Upper lobe of left lung (tissue), 6 donors: Measurements from ENCODE around the gene IFNGR1. TPM values are rescaled to one million over a fixed set of nuclear protein-coding genes. Genes with fewer than 3 reads are reported as not detected.
A peak's percentile ranks its signal among the peaks of the same experiment; 100 is the strongest.

ENCODE experiments used
- ATAC-seq, 2 donors: fragments of 200-7000 bp; cut with Tn5 transposase; one replicate each; pipeline ENCODE4 v1.9.1; 2022; ENCODE audit warnings: mild to moderate bottlenecking in 2 of 2, moderate library complexity in 2 of 2; ENCODE audit not compliant: low FRiP score in 2 of 2
- DNase-seq, 2 donors: peaks; one replicate each; pipeline ENCODE4 v3.0.0-alpha.2; 2019 to 2020
- H3K27ac ChIP-seq, 4 donors: fragments of 200-600 bp; sonication (generic); one replicate each; pipeline ENCODE4 v1.5.1; 2016 to 2019
- H3K27me3 ChIP-seq, 4 donors: fragments of 200-600 bp; sonication (generic); one replicate each; pipeline ENCODE4 v1.5.1; 2017 to 2019
- H3K36me3 ChIP-seq, 4 donors: fragments of 200-600 bp; sonication (generic); one replicate each; pipeline ENCODE4 v1.5.1; 2016 to 2019
- H3K4me1 ChIP-seq, 4 donors: fragments of 200-600 bp; sonication (generic); one replicate each; pipeline ENCODE4 v1.5.1; 2018 to 2019
- H3K4me3 ChIP-seq, 4 donors: fragments of 200-600 bp; sonication (generic); one replicate each; pipeline ENCODE4 v1.5.1; 2017 to 2019; ENCODE audit warnings: mild to moderate bottlenecking in 2 of 4, moderate library complexity in 1 of 4
- H3K9me3 ChIP-seq, 4 donors: fragments of 200-600 bp; sonication (generic); one replicate each; pipeline ENCODE4 v1.5.1; 2018 to 2019
- EP300 ChIP-seq, 4 donors: sonication (generic); formaldehyde crosslinking; IDR thresholded peaks; one replicate each; pipeline ENCODE4 v1.5.1; 2017; ENCODE audit warnings: antibody characterized with exemption in 4 of 4, control low read depth in 2 of 4
- POLR2A ChIP-seq, 4 donors: fragments of 450-650 bp; IDR thresholded peaks; one replicate each; pipeline ENCODE4 v1.5.1; 2016 to 2017; ENCODE audit warnings: antibody characterized with exemption in 4 of 4, mild to moderate bottlenecking in 2 of 4
- POLR2AphosphoS5 ChIP-seq, 2 donors: sonication (generic); formaldehyde crosslinking; IDR thresholded peaks; one replicate each; pipeline ENCODE4 v1.5.1; 2017; ENCODE audit warnings: antibody characterized with exemption in 2 of 2
- WGBS, 2 donors: methylation state at CpG; one replicate each; pipeline ENCODE4 v1.1.5; 2017 to 2018; 5-methylcytosine and 5-hydroxymethylcytosine counted together
- total RNA-seq, 6 donors: library from RNA; depleted of rRNA in 4 of 6; stranded (reverse); fragments of >200 nt in 4 of 6; gene quantifications; one replicate each; pipeline versions ENCODE4 v1.1.0 to v1.2.1, GENCODE V29; 2016 to 2021
- TF ChIP-seq, protein P1 (sequence below), 6 experiments: fragments of 450-650 bp in 4 of 6; fragments of 200-600 bp in 2 of 6; sonication (generic) in 2 of 6; IDR thresholded peaks; one replicate each; pipeline ENCODE4 v1.5.1; 2016 to 2019; ENCODE audit warnings: antibody characterized with exemption in 6 of 6
- donor health status: DM: no; HTN: no; CAD: no; lungs with moderate emphysema.
- donor health status: DM: no; HTN: yes; CAD: no; lungs with severe emphysema.

Gene IFNGR1
- total RNA-seq, 6 donors from 2014 or later = 94.0 to 216 (median 183) TPM

DNA sequence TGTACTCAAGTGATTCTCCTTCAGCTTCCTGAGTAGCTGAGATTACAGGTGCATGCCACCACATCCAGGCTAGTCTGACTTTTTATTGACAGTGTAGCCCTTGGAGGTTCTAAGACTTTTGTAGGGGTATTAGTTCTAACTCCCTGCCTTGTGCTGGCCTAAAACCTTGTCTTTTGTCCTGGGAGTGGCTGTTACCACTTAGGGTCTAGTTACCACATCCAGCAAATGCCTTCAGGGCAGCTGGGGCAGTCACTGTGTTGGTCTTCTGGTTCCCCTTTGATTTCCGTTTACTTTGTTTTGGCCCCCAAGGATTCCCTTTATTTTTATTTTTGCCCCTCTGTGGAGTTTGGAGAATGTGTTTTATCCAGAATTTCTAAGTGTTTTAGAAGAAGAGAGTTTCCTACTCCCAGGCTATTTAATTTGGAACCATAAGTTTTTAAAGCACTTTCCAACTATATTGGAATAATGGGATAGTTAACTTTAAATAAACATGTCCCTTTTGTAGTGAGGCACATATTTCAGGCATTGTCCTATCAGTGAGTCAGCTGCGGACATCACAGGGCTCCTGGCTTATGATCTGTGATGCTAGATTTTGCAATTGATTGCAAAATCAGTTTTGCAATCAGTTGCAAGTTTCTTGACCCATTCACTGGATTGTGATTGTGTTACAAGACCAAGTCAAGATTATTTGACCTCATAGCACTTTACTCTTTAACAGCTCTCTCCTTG is 70.7 kb downstream of the IFNGR1 start:
- peaks cover 4 to 7% (median 6%) of the 10 kb centered on the region in 4 donors for H3K4me1 ChIP-seq
- ATAC-seq = peak; percentile 53 to 88
- H3K36me3 ChIP-seq = no peaks in the 10 kb centered on the region
- H3K27ac ChIP-seq = peak overlapping the region; percentile 24 to 84 (median 78)
- no peaks in the 10 kb centered on the region for H3K27me3 ChIP-seq
- WGBS, 2 donors = 53 to 74% methylated on average over 2 of the region's 2 CpGs
- no peaks in the 10 kb centered on the region for H3K9me3 ChIP-seq
- H3K4me3 ChIP-seq = no peak overlapping the region
- TF ChIP-seq POLR2AphosphoS5 (IDR thresholded peaks at IDR 0.05) = peak; percentile 83 to 95
- peak in 3 of 4 donors; percentile 72 to 98 (median 73) for TF ChIP-seq EP300 (IDR thresholded peaks at IDR 0.05)
- no peak for TF ChIP-seq POLR2A (IDR thresholded peaks at IDR 0.05)
- TF ChIP-seq, protein P1, sequence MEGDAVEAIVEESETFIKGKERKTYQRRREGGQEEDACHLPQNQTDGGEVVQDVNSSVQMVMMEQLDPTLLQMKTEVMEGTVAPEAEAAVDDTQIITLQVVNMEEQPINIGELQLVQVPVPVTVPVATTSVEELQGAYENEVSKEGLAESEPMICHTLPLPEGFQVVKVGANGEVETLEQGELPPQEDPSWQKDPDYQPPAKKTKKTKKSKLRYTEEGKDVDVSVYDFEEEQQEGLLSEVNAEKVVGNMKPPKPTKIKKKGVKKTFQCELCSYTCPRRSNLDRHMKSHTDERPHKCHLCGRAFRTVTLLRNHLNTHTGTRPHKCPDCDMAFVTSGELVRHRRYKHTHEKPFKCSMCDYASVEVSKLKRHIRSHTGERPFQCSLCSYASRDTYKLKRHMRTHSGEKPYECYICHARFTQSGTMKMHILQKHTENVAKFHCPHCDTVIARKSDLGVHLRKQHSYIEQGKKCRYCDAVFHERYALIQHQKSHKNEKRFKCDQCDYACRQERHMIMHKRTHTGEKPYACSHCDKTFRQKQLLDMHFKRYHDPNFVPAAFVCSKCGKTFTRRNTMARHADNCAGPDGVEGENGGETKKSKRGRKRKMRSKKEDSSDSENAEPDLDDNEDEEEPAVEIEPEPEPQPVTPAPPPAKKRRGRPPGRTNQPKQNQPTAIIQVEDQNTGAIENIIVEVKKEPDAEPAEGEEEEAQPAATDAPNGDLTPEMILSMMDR (IDR thresholded peaks at IDR 0.05) = no peak
- DNase-seq = peak in 1 of 2 donors; percentile 74

Other genes starting within 250 kb of the IFNGR1 start
- gene IL20RA, start 174.4 kb downstream of the IFNGR1 start, total RNA-seq = 10 to 100 TPM in 3 of 6 donors, 1 to 10 TPM in 3; 7.5 to 44.8 (median 9.7) TPM
- not detected for gene IL22RA2, start 45.7 kb downstream of the IFNGR1 start, total RNA-seq